ENCODE measurements around the gene TARDBP.
"Not testable (repeated sequence)": the region's sequence is repeated elsewhere in the genome, so short reads cannot be mapped to it uniquely, and the experiment has no call there.

The TARDBP gene

DNA sequence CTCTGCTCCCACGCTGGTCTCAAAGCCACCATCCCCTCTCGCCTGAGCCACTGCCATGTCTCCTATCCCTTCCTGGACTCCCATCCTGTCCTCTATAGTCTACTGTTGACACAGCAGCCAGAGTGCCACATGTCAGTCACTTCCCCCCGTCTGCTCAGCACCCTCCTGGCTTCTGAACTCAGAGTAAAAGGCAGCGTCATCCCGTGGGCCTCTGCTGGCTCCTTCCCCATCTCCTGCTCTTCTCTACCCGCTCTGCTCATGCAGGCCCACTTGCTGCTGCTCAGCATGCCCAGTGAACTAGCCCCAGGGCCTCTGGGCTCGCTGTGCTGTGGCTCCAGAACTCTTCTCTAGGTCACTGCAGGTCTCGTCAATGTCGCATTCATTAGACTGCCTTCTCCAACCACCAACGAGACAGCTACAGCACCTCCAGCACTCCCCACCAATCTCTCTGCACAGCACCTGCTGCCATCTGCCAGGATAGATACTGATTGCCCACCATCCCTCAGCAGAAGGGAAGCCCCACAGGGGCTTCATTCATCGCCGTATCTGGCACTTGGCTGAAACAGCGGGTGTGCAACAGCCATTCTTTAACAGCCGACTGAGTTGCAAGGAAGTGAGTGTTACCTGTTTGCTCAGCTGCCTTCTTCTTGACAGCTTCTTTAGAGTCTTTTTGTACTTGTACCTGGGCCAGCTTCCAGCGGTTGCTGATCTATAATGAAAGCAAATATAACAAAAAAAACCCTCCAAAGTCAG lies 59.2 kb downstream of the TARDBP start:
- no peak overlapping the region for H3K27ac ChIP-seq (ENCODE audit: low read depth, low read length)

GRCh38 chr1:11072216-11072917 lies 59.9 kb downstream of the TARDBP start:
- Histone ChIP-seq H3K4me3 (ENCODE audit: low read depth, low read length) (no peak overlapping the region), H3K79me2 (ENCODE audit: control insufficient read depth, insufficient read depth, low read length, unreplicated experiment) (no peaks in the 10 kb centered on the region), H2AFZ (ENCODE audit: low read length, unreplicated experiment) (no peak overlapping the region), H3K27ac (ENCODE audit: low read depth, low read length) (no peak overlapping the region), H3K4me1 (ENCODE audit: control insufficient read depth, insufficient read depth, low read length, unreplicated experiment) (no peaks in the 10 kb centered on the region), H3K27me3 (ENCODE audit: insufficient read depth, low read length) (no peaks in the 10 kb centered on the region), H3K36me3 (ENCODE audit: insufficient read depth, low read length) (peaks cover 18% of the 10 kb centered on the region; the same call in 1 of the 2 replicates)

More for the DNA sequence above, 59.2 kb downstream of the TARDBP start:
- Histone ChIP-seq H2AFZ (ENCODE audit: low read length, unreplicated experiment) (no peak overlapping the region), H3K36me3 (ENCODE audit: insufficient read depth, low read length) (peaks cover 15% of the 10 kb centered on the region; the same call in 1 of the 2 replicates), H3K79me2 (ENCODE audit: control insufficient read depth, insufficient read depth, low read length, unreplicated experiment) (no peaks in the 10 kb centered on the region), H3K4me1 (ENCODE audit: control insufficient read depth, insufficient read depth, low read length, unreplicated experiment) (no peaks in the 10 kb centered on the region), H3K27me3 (ENCODE audit: insufficient read depth, low read length) (no peaks in the 10 kb centered on the region), H3K4me3 (ENCODE audit: low read depth, low read length) (no peak overlapping the region)

DNA sequence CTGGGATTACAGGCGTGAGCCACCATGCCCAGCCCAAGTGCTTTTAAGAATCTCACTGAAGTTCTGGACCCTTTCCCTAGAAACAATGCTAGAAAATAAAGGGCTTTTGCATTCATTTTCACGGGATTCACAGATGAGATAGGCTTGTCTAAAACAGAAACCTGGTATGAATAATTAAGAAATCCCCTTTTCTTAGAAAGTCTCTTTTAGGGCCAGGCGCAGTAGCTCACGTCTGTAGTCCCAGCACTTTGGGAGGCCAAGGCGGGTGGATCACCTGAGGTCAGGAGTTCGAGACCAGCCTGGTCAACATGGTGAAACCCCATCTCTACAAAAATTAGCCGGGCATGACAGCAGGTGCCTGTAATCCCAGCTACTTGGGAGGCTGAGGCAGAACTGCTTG lies 60.9 kb downstream of the TARDBP start:
- H3K4me3 ChIP-seq (ENCODE audit: low read depth, low read length); H3K79me2 ChIP-seq (ENCODE audit: control insufficient read depth, insufficient read depth, low read length, unreplicated experiment); H3K4me1 ChIP-seq (ENCODE audit: control insufficient read depth, insufficient read depth, low read length, unreplicated experiment); H3K27ac ChIP-seq (ENCODE audit: low read depth, low read length); H3K27me3 ChIP-seq (ENCODE audit: insufficient read depth, low read length); H2AFZ ChIP-seq (ENCODE audit: low read length, unreplicated experiment): not testable (repeated sequence)
- peaks cover 17% of the 10 kb centered on the region; the same call in 1 of the 2 replicates for H3K36me3 ChIP-seq (ENCODE audit: insufficient read depth, low read length)

Measured in ACC112 (cell line).